ENCODE results near the gene ADAMTSL1.

Gene ADAMTSL1

DNA sequence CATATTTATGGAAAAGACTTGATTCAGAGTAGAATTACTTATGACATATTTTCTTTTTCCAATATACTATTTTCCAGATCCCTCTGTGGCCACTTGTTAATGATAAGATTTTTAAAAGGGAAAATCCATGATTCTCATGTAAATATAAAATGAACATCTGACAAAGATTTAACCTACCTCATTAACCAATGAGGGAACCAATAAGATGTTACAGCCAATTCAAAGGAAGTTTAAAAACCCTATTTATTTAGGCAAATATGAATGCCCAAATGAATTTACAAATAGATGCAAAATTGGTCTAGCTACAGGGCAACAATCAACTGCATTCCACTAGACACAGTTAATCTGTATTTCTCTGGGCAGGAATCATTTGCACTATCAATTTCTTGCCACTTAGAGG, 226.8 kb downstream of the ADAMTSL1 start:
- no peak for DNase-seq (ENCODE audit: low read depth in 2 of 2)

DNA sequence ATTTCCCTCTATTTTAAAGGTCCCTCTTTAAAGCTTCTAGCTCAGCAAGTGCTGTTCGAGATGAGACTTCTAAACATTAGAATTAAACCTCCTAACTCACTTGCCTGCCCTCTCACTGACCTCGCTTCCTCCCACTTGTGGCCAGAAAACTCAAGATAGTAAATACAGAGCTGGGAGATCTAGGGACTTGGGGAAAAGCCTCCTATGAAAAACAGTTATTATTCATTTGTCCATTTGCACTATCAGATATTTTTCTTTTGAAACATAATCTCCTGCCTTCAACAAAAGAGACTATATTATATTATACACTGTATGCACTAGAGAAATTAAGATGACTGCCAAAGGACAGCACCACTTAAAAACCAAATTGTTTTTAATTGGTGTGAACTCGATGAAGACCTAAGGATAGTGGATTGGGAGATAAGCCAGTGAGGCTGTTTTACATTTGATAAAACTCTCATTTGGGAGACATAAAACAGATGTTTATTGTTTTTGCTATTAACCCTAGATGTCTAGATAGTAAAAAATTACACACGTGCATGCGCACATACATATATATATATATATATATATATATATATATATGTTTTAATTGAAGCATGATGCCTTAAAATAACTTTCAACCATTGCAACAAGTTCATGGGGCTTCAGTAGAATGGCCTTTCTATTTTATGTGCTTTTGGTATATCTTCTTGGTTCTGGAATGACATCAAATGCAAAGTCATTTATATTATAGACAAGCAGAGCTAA, 229.4 kb downstream of the ADAMTSL1 start:
- DNase-seq (ENCODE audit: low read depth in 2 of 2), result no peak

DNA sequence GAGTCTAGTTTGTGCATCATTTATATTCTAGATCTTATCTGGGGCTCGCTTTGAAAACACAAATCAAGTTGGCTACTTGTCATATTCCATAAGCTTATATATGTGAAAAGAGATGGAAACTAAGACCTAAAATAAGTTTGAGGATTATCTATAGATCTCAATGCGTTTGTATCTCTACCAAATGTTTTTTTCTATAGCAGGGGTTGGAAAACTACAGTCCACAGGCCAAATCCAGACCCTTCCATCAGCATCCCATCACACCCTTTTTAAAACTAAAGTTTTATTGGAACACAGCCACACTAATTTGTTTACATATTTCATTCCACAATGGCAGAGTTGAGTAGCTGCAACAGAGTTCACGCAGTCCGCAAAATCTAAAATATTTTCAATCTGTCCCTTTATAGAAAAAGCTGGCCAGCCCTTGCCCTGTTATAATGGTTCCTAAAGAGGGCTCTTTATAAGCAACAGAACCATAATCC, 230.0 kb downstream of the ADAMTSL1 start:
- DNase-seq (ENCODE audit: low read depth in 2 of 2), result no peak

DNA sequence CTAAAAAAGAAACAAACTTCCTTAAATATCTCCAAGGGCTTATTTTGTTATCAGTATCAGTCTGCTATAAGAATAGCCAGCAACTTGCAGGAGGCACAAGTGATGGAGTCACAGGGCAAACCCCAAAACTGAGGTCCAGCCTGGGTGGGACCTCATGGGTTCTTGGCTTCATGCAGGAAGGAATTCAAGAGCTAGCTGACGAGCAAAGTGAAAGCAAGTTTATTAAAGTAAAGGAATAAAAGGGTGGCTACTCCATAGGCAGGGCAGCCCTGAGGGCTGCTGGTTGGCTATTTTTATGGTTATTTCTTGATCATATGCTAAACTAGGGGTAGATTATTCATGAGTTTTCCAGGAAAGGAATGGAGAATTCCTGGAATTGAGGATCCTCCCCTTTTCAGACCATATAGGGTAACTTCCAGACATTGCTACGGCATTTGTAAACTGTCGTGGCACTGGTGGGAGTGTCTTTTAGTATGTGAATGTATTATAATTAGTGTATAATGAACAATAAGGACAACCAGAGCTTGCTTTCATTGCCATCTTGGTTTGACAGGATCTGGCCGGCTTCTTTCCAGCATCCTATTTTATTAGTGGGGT, 231.9 kb downstream of the ADAMTSL1 start:
- DNase-seq (ENCODE audit: low read depth in 2 of 2), result no peak

DNA sequence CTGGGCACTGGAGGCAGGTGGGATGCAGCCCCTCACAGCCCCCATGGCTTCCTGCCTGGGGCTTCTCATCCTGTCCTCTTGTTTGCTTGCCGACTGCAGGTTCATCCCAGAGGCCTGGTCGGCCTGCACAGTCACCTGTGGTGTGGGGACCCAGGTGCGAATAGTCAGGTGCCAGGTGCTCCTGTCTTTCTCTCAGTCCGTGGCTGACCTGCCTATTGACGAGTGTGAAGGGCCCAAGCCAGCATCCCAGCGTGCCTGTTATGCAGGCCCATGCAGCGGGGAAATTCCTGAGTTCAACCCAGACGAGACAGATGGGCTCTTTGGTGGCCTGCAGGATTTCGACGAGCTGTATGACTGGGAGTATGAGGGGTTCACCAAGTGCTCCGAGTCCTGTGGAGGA, 232.7 kb downstream of the ADAMTSL1 start:
- no peak for DNase-seq (ENCODE audit: low read depth in 2 of 2)

DNA sequence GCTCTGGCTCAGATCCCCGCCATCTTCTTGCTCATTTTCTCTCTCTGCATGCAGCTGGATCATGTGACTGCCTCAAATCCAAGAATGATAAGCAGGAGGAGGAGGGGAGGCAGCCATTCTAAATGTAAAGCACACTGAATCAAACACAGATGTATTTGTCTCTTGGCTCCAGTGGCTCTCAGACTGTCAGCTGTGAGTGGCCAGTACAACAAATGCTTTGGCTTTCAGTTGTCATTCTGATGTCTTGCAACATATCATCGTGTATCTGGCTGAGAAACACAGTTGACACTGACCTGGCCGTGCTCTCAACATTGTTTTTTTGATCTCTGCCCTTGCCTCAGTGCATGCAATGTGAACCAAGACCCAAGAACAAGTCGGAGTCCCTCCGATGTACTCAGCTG, 233.1 kb downstream of the ADAMTSL1 start:
- no peak for DNase-seq (ENCODE audit: low read depth in 2 of 2)

DNA sequence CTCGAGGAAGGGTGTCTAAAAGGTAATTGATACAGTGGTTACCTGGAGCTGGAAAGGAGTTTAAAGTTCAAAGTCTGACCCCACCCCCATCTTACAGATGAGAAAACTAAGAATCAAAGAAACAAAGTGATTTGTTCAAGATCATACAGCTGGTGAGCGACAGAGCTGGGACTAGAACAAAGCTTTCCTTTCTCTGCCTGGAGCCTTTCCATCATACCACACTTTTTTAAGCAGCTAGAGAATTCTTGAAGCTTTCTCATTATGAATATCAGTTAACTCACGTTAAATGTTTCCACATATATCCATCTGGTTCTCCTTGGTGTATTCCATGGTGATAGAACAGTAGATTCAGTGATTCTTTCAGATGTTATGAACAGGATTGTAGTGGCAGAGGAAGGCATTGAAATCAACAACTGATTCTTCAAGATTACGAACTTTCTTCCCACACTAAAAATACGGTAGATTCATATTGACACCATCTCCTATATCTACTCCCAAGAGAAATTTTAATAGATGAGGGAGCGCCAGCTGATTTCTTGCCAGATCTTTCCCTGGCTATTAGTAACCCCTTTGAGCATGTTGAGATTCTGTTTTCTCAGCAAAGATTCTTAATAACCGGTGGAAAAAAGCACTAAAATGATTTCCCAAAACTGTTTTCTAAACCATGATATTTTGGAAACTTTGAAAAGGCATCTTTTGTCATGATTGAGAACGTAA, 233.7 kb downstream of the ADAMTSL1 start:
- no peak for DNase-seq (ENCODE audit: low read depth in 2 of 2)

DNA sequence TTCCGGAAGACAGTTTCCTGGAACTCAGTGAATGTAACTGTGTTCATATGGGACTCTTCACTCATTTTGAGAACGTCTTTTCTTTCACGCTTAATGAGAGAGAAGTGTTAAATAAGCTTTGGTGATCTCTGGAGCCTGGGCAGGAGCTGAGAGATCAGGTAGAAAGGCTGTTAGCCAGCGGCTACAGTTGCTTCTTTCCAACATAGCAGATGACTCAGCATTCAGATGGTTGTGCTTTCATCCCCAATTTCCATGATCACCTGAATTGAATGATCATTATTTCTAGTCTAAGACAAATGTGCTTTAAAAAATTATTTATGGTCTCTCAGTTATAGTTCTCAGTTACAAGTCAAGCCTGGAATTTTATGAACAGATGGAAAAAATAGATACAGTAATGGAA, 234.5 kb downstream of the ADAMTSL1 start:
- no peak for DNase-seq (ENCODE audit: low read depth in 2 of 2)

DNA sequence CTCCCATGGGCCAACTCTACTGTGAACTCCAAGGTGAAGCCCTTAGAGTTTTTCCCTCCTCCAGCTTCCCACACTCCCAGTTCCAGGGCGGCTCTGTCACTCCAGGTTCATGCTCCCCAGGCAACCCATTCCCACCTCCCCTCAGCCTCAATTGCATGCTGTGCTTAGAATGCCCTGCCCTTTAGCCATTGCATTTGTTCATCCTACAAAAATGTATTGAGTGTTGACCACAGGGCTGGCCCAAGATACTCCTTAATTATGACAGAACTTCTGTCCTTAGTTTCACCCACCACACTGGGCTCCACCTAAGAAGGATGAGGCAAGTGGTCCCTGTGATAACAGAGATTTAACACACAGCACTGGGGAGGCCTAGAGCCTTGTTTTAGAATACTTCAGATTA, 236.1 kb downstream of the ADAMTSL1 start:
- DNase-seq (ENCODE audit: low read depth in 2 of 2), result no peak

DNA sequence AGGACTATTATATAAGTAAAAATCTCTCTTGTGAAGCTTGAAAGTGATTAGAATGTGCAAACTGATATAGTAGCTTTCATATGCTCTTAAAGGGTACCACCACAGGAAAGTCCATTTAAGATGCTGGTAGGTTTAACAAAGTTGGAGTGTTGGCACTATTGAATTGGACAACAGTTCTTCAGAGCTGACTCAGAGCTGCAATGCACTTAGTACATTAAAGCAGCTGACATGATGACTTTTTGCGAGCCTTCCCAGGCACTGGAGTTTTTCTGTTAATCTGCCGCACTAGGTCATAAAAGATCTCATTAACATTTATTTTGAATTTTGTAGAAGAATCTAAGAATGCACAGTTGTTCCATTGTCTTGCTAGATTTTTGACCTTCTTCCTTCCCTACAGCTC, 243.8 kb downstream of the ADAMTSL1 start:
- DNase-seq (ENCODE audit: low read depth in 2 of 2), result no peak

DNA sequence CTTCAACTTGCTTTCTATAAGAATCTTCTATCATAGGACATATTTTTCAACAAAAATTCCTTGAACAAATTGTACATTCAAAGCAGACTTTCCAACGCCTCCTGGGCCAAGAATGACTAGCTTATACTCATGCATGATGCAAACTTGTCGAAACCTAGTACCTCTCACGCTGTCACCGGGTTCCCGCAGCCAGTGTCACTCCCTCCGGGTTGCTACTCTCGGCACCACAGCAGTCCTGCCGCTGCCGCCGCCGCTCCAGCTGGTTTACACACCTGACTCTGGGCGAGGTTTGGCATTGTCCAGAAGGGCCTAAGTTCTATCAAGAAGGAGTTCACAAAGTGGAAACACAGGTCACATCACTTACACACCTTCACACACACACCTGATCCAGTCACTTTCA, 244.4 kb downstream of the ADAMTSL1 start:
- no peak for DNase-seq (ENCODE audit: low read depth in 2 of 2)

DNA sequence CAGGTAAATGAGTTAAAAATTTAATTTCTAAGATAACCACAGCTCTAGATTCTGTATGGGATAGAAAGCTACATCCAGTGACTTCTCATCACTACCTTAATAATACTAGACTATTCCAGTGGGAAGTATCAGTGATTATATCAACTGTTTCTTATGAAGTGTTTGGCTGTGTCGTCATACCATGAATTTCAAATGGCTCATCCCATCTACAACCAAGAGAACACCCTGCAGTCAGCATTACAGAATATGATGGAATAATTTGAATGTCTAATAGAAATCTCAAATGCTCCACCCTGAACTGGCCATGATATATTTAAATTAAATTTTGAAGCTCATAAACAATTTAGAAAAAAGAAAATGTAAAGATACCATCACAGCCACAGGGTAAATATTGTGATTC, 245.0 kb downstream of the ADAMTSL1 start:
- DNase-seq (ENCODE audit: low read depth in 2 of 2), result no peak

DNA sequence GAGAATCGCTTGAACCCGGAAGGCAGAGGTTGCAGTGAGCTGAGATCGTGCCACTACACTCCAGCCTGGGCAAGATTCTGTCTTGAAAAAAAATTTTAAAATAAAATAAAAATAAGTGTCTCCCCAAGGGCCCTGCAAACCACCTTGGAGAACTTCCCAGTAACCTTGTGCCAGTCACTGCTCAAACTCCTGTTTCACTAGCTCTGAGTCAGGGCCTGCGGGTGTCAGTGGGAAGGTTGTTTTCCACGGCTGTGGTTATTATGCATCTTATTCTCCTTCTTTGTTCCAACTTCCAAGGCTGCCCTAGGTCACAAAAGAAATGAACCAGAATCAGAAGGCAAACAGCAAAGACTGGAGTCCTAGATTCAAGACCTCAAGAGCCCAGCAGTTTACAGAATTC, 246.7 kb downstream of the ADAMTSL1 start:
- DNase-seq (ENCODE audit: low read depth in 2 of 2), result no peak

DNA sequence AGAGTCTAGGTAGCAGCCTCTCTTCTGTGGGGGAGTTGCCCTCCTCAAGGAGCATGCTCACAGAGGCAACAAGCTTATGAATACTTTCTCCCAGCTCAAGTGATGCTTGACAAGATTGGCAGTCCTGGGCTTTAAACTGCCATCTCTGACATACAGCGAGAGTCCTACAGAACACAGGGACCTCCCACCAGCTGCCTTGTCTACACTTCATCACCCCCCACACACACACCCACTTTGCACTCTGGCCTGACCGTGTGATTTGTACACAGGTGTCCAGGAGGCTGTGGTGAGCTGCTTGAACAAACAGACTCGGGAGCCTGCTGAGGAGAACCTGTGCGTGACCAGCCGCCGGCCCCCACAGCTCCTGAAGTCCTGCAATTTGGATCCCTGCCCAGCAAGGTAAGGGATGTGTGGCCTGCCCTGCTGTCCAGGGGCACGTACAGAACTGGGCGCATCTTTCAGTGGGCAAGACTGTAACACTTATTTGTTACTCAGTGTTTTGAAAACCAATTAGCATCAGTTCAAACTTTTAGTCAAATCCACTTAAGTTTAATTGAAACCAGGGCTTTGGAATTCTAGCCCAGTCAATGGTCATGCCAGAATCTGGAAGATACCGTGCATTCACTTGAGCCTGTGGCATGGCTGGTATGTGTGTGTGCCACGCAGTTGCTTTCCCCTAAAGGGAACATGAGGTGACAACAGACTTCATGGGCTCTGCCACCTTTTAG, 247.5 kb downstream of the ADAMTSL1 start:
- no peak for DNase-seq (ENCODE audit: low read depth in 2 of 2)

DNA sequence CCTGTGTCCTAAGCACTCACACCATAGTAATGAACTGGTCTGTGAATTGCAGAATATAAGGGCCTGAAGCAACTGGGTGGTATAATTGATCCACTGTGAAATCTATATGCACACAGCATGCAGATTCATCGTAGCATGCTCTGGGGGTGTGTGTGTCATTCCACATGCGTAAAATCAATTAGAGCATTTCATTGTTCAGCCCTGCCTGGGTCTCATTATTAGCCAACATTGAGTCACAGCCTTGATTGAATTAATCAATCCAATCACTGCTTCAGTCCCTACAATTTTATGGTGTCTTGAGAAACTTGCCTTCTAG, 248.0 kb downstream of the ADAMTSL1 start:
- DNase-seq (ENCODE audit: low read depth in 2 of 2), result no peak

DNA sequence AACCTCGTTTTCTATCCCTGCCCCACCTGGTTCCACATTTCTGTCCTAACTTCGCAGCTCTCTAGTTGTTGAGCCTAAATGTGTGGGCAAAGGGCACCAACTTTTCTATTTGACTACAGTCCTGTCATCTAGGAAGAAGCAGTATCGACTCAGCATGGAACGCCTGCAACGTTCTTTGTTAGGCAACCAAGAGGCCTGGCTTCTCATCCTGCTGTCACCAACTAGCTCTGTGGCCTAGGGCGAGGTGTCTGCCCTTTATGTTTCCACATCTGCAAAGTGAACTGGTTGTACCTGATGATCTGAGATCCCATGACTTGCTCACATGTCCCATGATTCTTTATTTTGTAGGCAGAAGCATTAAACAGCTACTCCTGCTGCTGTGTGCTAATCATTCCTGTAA, 248.9 kb downstream of the ADAMTSL1 start:
- no peak for DNase-seq (ENCODE audit: low read depth in 2 of 2)

DNA sequence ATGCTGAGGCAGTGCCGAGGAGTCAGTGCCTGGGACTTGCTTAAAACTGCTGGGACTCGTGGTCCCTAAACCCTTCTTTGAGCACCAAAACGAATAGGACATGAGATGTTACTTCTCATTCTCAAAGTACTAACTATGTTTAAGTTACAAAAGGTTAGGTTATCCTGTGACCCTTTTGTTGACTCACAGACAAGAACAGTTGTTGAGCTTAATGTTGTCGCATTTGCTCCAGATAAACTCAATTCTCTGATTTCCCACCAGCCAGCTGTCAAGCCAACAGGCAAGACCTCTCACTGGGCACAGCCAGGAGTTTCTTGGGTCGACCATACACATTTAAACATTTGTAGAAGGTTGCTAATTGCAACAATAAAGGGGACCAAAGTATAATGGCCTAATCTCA, 249.4 kb downstream of the ADAMTSL1 start:
- DNase-seq (ENCODE audit: low read depth in 2 of 2), result no peak

DNA sequence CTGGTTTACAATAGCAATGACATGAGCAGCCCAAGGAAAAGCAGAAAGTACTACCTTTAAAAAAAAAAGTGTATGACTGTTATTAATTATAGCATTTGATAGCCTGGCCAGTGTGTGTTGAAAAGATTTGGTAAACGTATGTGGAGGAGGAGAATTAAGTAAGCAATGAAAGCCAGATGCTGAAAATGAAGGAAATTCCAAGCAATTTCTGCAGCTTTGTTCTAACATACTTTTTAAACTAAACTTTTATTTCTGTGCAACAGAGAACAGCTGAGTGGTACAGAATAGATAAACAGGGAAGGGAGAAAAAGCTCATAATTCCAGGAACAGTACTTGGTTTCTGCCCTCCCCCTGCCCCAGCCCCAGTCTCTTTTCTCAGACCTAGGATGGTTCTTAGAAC, 252.6 kb downstream of the ADAMTSL1 start:
- DNase-seq (ENCODE audit: low read depth in 2 of 2), result no peak

DNA sequence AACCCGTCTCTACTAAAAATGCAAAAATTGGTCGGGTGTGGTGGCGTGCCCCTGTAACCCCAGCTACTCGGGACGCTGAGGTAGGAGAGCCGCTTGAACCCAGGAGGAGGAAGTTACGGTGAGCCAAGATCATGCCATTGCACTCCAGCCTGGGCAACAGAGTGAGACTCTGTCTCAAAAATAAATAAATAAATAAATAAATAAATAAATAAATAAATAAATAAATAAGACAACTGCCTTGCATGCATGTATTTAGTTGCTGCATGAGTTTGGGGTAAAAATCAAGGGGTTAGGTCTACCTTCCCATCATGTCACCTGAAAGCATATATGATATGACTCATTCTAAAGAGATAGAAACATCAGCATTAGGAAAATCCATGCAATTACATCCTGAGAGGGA, 254.0 kb downstream of the ADAMTSL1 start:
- no peak for DNase-seq (ENCODE audit: low read depth in 2 of 2)

DNA sequence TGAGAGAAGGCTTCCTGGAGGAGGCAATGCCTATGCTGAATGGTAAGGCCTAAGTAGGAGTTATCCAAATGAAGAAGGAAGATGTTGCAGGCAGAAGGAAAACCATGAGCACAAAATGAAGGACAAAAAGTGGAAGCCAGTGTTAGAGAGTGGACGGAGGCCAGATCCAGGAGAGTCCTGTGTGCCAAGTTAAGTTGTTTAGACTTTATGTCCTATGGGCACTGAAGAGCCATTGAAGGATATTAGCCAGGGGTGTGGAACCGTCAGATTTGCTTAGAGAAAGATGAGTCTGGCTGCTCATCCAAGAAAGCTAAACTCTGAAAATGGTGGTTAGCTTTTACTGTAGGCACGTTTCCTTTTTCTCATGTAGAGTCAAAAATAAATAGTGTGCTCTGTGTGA, 254.7 kb downstream of the ADAMTSL1 start:
- no peak for DNase-seq (ENCODE audit: low read depth in 2 of 2)

DNA sequence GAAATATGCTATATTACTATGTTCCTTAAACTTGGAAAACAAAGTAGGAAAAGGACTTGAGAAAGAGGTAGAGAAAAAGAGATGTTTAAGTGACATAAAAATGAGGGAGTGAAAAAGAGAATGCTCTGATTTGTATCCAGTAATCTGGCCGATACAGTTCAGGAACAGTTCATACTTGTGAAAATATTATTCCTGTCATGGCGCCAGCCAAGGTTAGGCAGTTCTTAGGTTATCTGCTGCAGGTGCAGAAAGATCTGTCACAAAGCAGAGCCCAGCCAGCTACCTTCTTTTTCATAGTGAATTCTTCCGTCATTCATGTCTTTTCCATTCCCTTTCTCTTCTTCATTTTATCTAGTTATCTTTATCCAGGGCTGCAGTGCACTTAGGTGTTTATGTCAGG, 256.3 kb downstream of the ADAMTSL1 start:
- no peak for DNase-seq (ENCODE audit: low read depth in 2 of 2)

DNA sequence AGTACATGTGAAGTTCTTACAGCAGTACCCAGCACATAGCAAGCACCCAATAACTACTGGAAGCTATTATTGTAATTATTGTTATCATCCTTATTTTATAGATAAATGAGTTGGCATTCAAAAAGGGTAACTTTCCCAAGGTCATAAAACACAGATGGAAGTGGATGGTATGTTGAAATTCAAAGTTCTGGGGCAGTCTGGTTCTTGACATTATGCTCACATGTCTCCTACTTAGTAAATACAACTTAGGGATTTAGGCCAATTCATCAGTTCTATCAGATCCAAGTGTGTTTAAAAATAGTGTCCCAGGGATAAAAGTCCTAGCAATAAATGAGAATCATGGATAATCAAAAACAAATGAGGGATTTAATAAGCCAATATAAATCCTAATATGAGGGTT, 265.2 kb downstream of the ADAMTSL1 start:
- no peak for DNase-seq (ENCODE audit: low read depth in 2 of 2)
